Cardiac muscle cell (in vitro differentiated cells and primary cell): Measurements from ENCODE around the gene SH3GL2. TPM values are rescaled to one million over a fixed set of nuclear protein-coding genes. Genes with fewer than 3 reads are reported as not detected.

Experiments used
- DNase-seq, 2 donors: peaks; one replicate each; pipeline versions ENCODE4 v3.0.0 to v3.0.0-alpha.2; 2010 to 2017; ENCODE audit warnings: low read depth in 1 of 2, low spot score in 1 of 2
- H3K27ac ChIP-seq: fragments of 200-600 bp; sonication (generic); 2 replicates; pipeline ENCODE4 v1.5.1; 2016
- H3K27me3 ChIP-seq: fragments of 200-600 bp; sonication (generic); 2 replicates; pipeline ENCODE4 v1.6.0; 2016; ENCODE audit warnings: control low read depth
- H3K36me3 ChIP-seq: fragments of 200-600 bp; sonication (generic); 2 replicates; pipeline ENCODE4 v1.5.1; 2016; ENCODE audit warnings: control low read depth
- H3K4me1 ChIP-seq: fragments of 200-600 bp; sonication (generic); 2 replicates; pipeline ENCODE4 v1.8.1; 2017; ENCODE audit warnings: low read depth, mild to moderate bottlenecking, mixed run types
- H3K4me3 ChIP-seq: fragments of 200-600 bp; sonication (generic); 2 replicates; pipeline ENCODE4 v1.5.1; 2016; ENCODE audit warnings: mild to moderate bottlenecking
- H3K9me3 ChIP-seq: fragments of 200-600 bp; sonication (generic); 2 replicates; pipeline ENCODE4 v1.5.1; 2017; ENCODE audit warnings: low read depth, mild to moderate bottlenecking, control low read depth
- polyA plus RNA-seq: library from polyadenylated mRNA; unstranded; fragments of >200 nt; fragmentation: Nextera tagmentation; extraction: Ambion mirVana; gene quantifications from 2 replicates; pipeline ENCODE4 v1.2.1, GENCODE V29; 2016
- total RNA-seq: library from RNA; depleted of rRNA; stranded (reverse); fragments of >200 nt; gene quantifications from 2 replicates; pipeline ENCODE4 v1.2.3, GENCODE V29; 2016
- TF ChIP-seq, protein P1 (sequence below): IDR thresholded peaks from 2 replicates; pipeline ENCODE4 v1.5.1; 2012; ENCODE audit warnings: low read depth, mild to moderate bottlenecking, low read length

The SH3GL2 gene
- total and polyA plus RNA-seq, 2 experiments from 2014 or later = 0.06 TPM; not detected in 1

DNA sequence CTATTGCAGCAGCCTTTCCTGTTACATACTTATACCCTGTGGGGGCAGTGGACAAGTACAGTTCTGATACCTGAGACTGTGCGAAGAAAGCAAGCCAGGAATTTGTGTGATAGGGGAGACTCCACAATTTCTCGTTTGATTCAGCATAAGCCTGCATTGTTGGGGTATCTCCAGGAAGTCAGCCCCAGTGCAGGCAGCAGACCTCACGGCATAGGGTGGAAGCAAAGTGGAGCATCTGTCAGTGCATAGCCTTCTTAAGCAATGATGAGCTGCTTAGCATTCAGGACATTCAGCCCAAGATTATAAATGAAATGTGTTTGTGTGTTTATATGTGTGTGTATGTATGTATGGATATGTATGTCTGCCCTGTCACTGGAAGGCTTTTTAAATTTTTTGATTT, 157.0 kb downstream of the SH3GL2 start:
- Histone ChIP-seq H3K36me3 (no peaks in the 10 kb centered on the region), H3K27ac (no peak overlapping the region), H3K4me3 (no peak overlapping the region), H3K27me3 (no peaks in the 10 kb centered on the region), H3K9me3 (no peaks in the 10 kb centered on the region), H3K4me1 (no peaks in the 10 kb centered on the region)
- TF ChIP-seq, protein P1, sequence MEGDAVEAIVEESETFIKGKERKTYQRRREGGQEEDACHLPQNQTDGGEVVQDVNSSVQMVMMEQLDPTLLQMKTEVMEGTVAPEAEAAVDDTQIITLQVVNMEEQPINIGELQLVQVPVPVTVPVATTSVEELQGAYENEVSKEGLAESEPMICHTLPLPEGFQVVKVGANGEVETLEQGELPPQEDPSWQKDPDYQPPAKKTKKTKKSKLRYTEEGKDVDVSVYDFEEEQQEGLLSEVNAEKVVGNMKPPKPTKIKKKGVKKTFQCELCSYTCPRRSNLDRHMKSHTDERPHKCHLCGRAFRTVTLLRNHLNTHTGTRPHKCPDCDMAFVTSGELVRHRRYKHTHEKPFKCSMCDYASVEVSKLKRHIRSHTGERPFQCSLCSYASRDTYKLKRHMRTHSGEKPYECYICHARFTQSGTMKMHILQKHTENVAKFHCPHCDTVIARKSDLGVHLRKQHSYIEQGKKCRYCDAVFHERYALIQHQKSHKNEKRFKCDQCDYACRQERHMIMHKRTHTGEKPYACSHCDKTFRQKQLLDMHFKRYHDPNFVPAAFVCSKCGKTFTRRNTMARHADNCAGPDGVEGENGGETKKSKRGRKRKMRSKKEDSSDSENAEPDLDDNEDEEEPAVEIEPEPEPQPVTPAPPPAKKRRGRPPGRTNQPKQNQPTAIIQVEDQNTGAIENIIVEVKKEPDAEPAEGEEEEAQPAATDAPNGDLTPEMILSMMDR = no peak
- DNase-seq = no peak

DNA sequence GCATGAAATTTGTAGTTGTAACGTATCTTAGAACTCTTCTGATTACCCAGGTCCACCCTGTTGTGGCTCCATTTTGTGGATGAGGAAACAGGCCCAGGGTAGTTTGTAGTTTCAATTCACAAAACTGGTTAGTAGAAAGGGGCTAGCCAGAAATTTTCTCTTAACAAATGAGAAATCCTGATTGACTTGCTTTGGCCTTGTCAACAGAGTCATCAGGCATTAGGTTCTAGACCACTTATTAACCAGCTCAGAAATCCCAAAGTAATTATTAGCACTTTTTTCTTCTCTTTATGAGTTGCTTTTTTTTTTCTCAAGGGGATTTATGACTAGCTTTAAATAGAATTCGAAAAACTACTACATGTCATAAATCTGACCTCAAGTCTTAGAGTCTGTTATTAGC, 160.2 kb downstream of the SH3GL2 start:
- TF ChIP-seq, protein P1 = no peak
- no peak for DNase-seq
- Histone ChIP-seq H3K4me3 (no peak overlapping the region), H3K9me3 (no peaks in the 10 kb centered on the region), H3K27ac (no peak overlapping the region), H3K27me3 (no peaks in the 10 kb centered on the region), H3K36me3 (no peaks in the 10 kb centered on the region), H3K4me1 (no peaks in the 10 kb centered on the region)

DNA sequence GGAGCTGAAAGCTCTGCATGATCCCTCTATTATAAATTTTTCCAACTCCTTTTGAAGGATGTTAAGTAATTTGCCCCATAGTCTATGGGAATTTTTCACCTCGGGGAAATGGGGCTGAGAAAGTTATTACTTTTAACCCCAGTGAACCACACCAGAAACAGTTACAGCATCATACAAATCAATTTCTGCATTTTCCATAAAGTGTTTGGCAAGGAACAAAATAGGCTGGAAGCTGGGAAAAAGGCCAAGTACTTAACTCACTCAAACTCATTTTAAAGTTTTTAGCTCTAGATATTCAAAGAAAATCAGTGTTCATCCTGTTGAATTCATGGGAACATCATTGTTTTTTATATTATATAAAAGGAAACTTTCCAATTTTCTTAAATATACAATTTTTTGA, 160.9 kb downstream of the SH3GL2 start:
- H3K27ac ChIP-seq = no peak overlapping the region
- H3K27me3 ChIP-seq = no peaks in the 10 kb centered on the region
- H3K36me3 ChIP-seq = no peaks in the 10 kb centered on the region
- H3K4me3 ChIP-seq = no peak overlapping the region
- no peaks in the 10 kb centered on the region for H3K4me1 ChIP-seq
- TF ChIP-seq, protein P1 = no peak
- DNase-seq = no peak
- no peaks in the 10 kb centered on the region for H3K9me3 ChIP-seq

DNA sequence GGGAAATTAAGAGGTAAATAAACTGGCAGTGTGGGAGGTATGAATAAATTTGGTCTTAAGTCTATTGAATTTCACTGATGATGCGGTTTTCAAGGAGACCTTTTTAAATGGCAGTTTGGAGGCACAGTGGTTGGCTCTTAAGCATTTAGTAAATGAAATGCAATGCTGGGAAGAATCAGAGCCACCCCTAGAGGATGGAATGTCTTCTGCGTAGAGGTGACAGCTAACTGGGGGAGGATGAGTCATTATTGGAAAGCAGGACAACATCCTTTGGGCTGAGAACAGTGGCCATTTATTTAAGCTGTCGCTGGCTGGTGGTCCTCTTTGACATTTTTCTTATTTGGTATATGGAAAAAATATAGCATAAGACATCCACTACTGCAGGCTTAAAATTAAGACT, 163.2 kb downstream of the SH3GL2 start:
- Histone ChIP-seq H3K4me3 (no peak overlapping the region), H3K9me3 (no peaks in the 10 kb centered on the region), H3K4me1 (no peaks in the 10 kb centered on the region), H3K27me3 (no peaks in the 10 kb centered on the region), H3K36me3 (no peaks in the 10 kb centered on the region), H3K27ac (no peak overlapping the region)
- DNase-seq = no peak
- TF ChIP-seq, protein P1 = no peak

DNA sequence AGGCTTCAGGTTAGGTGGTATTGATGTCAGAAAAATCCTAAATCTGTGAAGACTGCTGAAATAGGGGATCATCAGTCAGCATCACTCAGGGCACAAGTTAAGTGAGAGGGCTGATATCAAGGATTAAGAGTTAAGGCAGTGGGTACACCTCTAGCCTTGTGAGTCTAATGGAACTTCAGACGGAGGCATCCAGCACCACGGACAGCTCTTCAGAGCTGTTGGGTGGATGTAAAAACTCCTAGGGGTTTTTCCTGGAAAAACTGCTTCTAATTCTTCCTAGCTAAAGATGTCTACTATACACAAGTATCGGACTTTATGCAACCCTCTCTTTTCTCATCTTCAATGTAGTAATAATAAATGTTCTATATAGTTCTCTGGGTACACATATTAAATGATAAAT, 165.9 kb downstream of the SH3GL2 start:
- Histone ChIP-seq H3K36me3 (no peaks in the 10 kb centered on the region), H3K27ac (no peak overlapping the region), H3K4me3 (no peak overlapping the region), H3K27me3 (no peaks in the 10 kb centered on the region), H3K4me1 (no peaks in the 10 kb centered on the region), H3K9me3 (no peaks in the 10 kb centered on the region)
- TF ChIP-seq, protein P1 = no peak
- DNase-seq = peak; percentile 25 to 71

DNA sequence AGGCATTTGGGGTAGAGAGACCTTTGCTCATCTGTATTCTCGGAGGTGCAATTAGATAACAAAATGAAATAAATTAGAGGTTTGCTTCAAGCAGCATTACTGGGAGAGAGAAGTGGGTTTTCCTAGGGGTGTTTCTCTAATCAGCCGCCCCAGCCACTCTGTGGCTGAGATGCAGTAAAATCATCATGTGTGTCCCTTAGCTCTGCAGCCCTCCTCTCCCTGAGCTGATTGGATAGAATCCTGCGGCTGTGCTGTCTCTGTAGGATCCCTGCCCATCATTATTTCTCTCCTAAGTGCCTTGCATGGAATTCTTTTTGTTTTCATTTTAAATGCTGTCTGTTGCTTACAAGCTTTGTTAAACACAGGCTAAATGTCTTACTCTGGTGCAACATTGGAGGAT, 171.4 kb downstream of the SH3GL2 start:
- TF ChIP-seq, protein P1 = no peak
- no peaks in the 10 kb centered on the region for H3K4me1 ChIP-seq
- no peaks in the 10 kb centered on the region for H3K36me3 ChIP-seq
- no peaks in the 10 kb centered on the region for H3K27me3 ChIP-seq
- no peaks in the 10 kb centered on the region for H3K9me3 ChIP-seq
- no peak overlapping the region for H3K4me3 ChIP-seq
- no peak overlapping the region for H3K27ac ChIP-seq
- DNase-seq = no peak
